EH (cell line): ENCODE data around the gene USP49.

ENCODE experiments used
- DNase-seq: peaks from one replicate; pipeline ENCODE4 v3.0.0-alpha.2; 2015; ENCODE audit warnings: low read depth

The USP49 gene

GRCh38 chr6:41757271-41757670 is 137.9 kb downstream of the USP49 start:
- no peak for DNase-seq

- no peak for DNase-seq
Measured at GRCh38 chr6:41756354-41756753, 138.8 kb downstream of the USP49 start.

GRCh38 chr6:41755895-41756294 is 139.3 kb downstream of the USP49 start:
- DNase-seq = no peak

- DNase-seq = no peak
Measured at GRCh38 chr6:41750374-41750773, 144.8 kb downstream of the USP49 start.

GRCh38 chr6:41748542-41748941 is 146.6 kb downstream of the USP49 start:
- DNase-seq = no peak

GRCh38 chr6:41748102-41748477 is 147.1 kb downstream of the USP49 start:
- no peak for DNase-seq

- no peak for DNase-seq
Measured at GRCh38 chr6:41747256-41748101, 147.7 kb downstream of the USP49 start, which contains the start of gene PGC. TSS of gene PGC (minus strand) at chr6:41747397. CDS start at chr6:41747334, 63 bp downstream.

- no peak for DNase-seq
Measured at GRCh38 chr6:41746107-41746506, 149.1 kb downstream of the USP49 start.

- DNase-seq = no peak
Measured at GRCh38 chr6:41744236-41744787, 150.9 kb downstream of the USP49 start.

GRCh38 chr6:41743406-41744235 is 151.6 kb downstream of the USP49 start:
- DNase-seq = peak; percentile 21

- no peak for DNase-seq
Measured at GRCh38 chr6:41741625-41742490, 153.3 kb downstream of the USP49 start.

- no peak for DNase-seq
Measured at GRCh38 chr6:41740366-41741162, 154.6 kb downstream of the USP49 start.
